ENCODE data around the gene IGFBPL1. TPM values are rescaled to one million over a fixed set of nuclear protein-coding genes. Genes with fewer than 3 reads are reported as not detected.

Gene IGFBPL1
- total and polyA plus RNA-seq, 2 of the 13 experiments (the other 11 are each of a cell fraction or from before 2014, with no cell fraction given) = 0.24 TPM; not detected in 1

- no peak for TF ChIP-seq ZNF407 (CRISPR knock-in tag; IDR thresholded peaks at IDR 0.05; ENCODE audit: not compliant biosample characterization)
- TF ChIP-seq AKAP8 (CRISPR knock-in tag; IDR thresholded peaks at IDR 0.05) = no peak
- no peak for TF ChIP-seq TARDBP (CRISPR knock-in tag; IDR thresholded peaks at IDR 0.05)
- peak; percentile 75; the same call in 1 of the 2 replicates for TF ChIP-seq ZNF292 (CRISPR knock-in tag; IDR thresholded peaks at IDR 0.05; ENCODE audit: borderline replicate concordance, low read depth)
- TF ChIP-seq ZNF784 (CRISPR knock-in tag; IDR thresholded peaks at IDR 0.05; ENCODE audit: borderline replicate concordance) = no peak
- no peak for TF ChIP-seq ZNF605 (CRISPR knock-in tag; IDR thresholded peaks at IDR 0.05)
- peak; percentile 47; the same call in 1 of the 2 replicates for TF ChIP-seq KDM1A (CRISPR knock-in tag; IDR thresholded peaks at IDR 0.05)
- no peak for TF ChIP-seq SNRNP70 (IDR thresholded peaks at IDR 0.05; ENCODE audit: low read depth, low read length)
- TF ChIP-seq ZBTB8A (CRISPR knock-in tag; IDR thresholded peaks at IDR 0.05; ENCODE audit: borderline replicate concordance, low read depth) = no peak
- no peak for TF ChIP-seq HMG20A (CRISPR knock-in tag; IDR thresholded peaks at IDR 0.05; ENCODE audit: borderline replicate concordance)
- no peak for TF ChIP-seq ZNF138 (CRISPR knock-in tag; IDR thresholded peaks at IDR 0.05; ENCODE audit: low read depth)
- TF ChIP-seq ZFP1 (CRISPR knock-in tag; IDR thresholded peaks at IDR 0.05) = no peak
- no peak for TF ChIP-seq MIXL1 (CRISPR knock-in tag; IDR thresholded peaks at IDR 0.05)
- peak; percentile 57; the same call in 1 of the 2 replicates for TF ChIP-seq POGZ (CRISPR knock-in tag; IDR thresholded peaks at IDR 0.05)
- TF ChIP-seq THRA (CRISPR knock-in tag; IDR thresholded peaks at IDR 0.05; ENCODE audit: borderline replicate concordance) = no peak
- no peak for TF ChIP-seq RBM39 (IDR thresholded peaks at IDR 0.05; ENCODE audit: low read depth, low read length, poor library complexity, severe bottlenecking)
- no peak for TF ChIP-seq PHF8 (CRISPR knock-in tag; IDR thresholded peaks at IDR 0.05)
- TF ChIP-seq HNRNPH1 (optimal IDR thresholded peaks at IDR 0.05; ENCODE audit: low read depth, low read length) = no peak
- TF ChIP-seq, protein P1, sequence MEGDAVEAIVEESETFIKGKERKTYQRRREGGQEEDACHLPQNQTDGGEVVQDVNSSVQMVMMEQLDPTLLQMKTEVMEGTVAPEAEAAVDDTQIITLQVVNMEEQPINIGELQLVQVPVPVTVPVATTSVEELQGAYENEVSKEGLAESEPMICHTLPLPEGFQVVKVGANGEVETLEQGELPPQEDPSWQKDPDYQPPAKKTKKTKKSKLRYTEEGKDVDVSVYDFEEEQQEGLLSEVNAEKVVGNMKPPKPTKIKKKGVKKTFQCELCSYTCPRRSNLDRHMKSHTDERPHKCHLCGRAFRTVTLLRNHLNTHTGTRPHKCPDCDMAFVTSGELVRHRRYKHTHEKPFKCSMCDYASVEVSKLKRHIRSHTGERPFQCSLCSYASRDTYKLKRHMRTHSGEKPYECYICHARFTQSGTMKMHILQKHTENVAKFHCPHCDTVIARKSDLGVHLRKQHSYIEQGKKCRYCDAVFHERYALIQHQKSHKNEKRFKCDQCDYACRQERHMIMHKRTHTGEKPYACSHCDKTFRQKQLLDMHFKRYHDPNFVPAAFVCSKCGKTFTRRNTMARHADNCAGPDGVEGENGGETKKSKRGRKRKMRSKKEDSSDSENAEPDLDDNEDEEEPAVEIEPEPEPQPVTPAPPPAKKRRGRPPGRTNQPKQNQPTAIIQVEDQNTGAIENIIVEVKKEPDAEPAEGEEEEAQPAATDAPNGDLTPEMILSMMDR (CRISPR knock-in tag; IDR thresholded peaks at IDR 0.05) = no peak
Observed at GRCh38 chr9:38359297-38359653, 65.0 kb downstream of the IGFBPL1 start (continued).

Measured in HepG2 (cell line).